H1 (cell line): ENCODE results near the gene ENTPD2. TPM values are rescaled to one million over a fixed set of nuclear protein-coding genes. Genes with fewer than 3 reads are reported as not detected.

ENCODE experiments used
- EZH2 ChIP-seq: fragments of 200-600 bp; sonication (generic); IDR thresholded peaks from 2 replicates; pipeline ENCODE4 v1.7.1; 2012; ENCODE audit warnings: low read depth, mild to moderate bottlenecking, moderate library complexity, low read length, inconsistent platforms; ENCODE audit not compliant: severe bottlenecking
- FOSL1 ChIP-seq: IDR thresholded peaks from 2 replicates; pipeline ENCODE4 v1.6.1; 2011; ENCODE audit warnings: mild to moderate bottlenecking, low read depth, low read length, moderate library complexity; ENCODE audit not compliant: insufficient read depth
- JUN ChIP-seq: IDR thresholded peaks from 2 replicates; pipeline ENCODE4 v1.6.1; 2011; ENCODE audit warnings: low read depth, mild to moderate bottlenecking, improper control_type of control experiment, low read length
- JUND ChIP-seq: IDR thresholded peaks from 2 replicates; pipeline ENCODE4 v1.6.1; 2011; ENCODE audit warnings: mild to moderate bottlenecking, improper control_type of control experiment, low read length
- KDM4A ChIP-seq: IDR thresholded peaks from one replicate; pipeline ENCODE4 v1.7.1; 2012; ENCODE audit warnings: low read depth, mild to moderate bottlenecking, moderate library complexity, low read length, inconsistent platforms; ENCODE audit not compliant: severe bottlenecking
- MAFK ChIP-seq: IDR thresholded peaks from 2 replicates; pipeline ENCODE4 v1.6.1; 2012; ENCODE audit warnings: low read depth, mild to moderate bottlenecking, improper control_type of control experiment, low read length
- MAX ChIP-seq: IDR thresholded peaks from 2 replicates; pipeline ENCODE4 v1.6.1; 2012; ENCODE audit warnings: inconsistent platforms
- PHF8 ChIP-seq: fragments of 200-600 bp; sonication (generic); conservative IDR thresholded peaks from 2 replicates; pipeline ENCODE4 v1.7.1; 2012; ENCODE audit warnings: low read depth, mild to moderate bottlenecking, inconsistent platforms, low read length, moderate library complexity
- RBBP5 ChIP-seq: IDR thresholded peaks from 2 replicates; pipeline ENCODE4 v1.7.1; 2012; ENCODE audit warnings: low read depth, mild to moderate bottlenecking, inconsistent platforms, low read length, moderate library complexity, borderline replicate concordance
- RFX5 ChIP-seq: IDR thresholded peaks from 2 replicates; pipeline ENCODE4 v1.6.1; 2011; ENCODE audit warnings: low read depth, low read length, improper control_type of control experiment, borderline replicate concordance
- RXRA ChIP-seq: IDR thresholded peaks from 2 replicates; pipeline ENCODE4 v1.6.1; 2011; ENCODE audit warnings: low read depth, mild to moderate bottlenecking, low read length, moderate library complexity; ENCODE audit not compliant: insufficient read depth
- SIRT6 ChIP-seq: IDR thresholded peaks from one replicate; pipeline ENCODE4 v1.7.1; 2012; ENCODE audit warnings: low read length, inconsistent platforms
- SIX5 ChIP-seq: IDR thresholded peaks from 2 replicates; pipeline ENCODE4 v1.6.1; 2011; ENCODE audit warnings: mild to moderate bottlenecking, low read depth, low read length
- SRF ChIP-seq: IDR thresholded peaks from 2 replicates; pipeline ENCODE4 v1.6.1; 2011; ENCODE audit warnings: mild to moderate bottlenecking, low read depth, low read length, moderate library complexity
- SUZ12 ChIP-seq: fragments of 200-600 bp; sonication (generic); IDR thresholded peaks from 2 replicates; pipeline ENCODE4 v1.6.1; 2012; ENCODE audit warnings: mild to moderate bottlenecking, inconsistent platforms, low read length, moderate library complexity, mixed read lengths
- TAF1 ChIP-seq: IDR thresholded peaks from 2 replicates; pipeline ENCODE4 v1.6.1; 2011; ENCODE audit warnings: mild to moderate bottlenecking, low read depth, low read length
- USF2 ChIP-seq: IDR thresholded peaks from 2 replicates; pipeline ENCODE4 v1.6.1; 2011; ENCODE audit warnings: low read length, improper control_type of control experiment
- polyA plus RNA-seq, 7 experiments: library from polyadenylated mRNA; depleted of rRNA in 3 of 7; stranded (reverse) in 5 of 7; unstranded in 2 of 7; fragments of >200 nt in 5 of 7; fragments of 200-250 nt in 2 of 7; gene quantifications; 1 replicate in 5 of 7; 2 replicates in 1 of 7; 4 replicates in 1 of 7; pipeline versions ENCODE4 v1.2.1 to v1.2.3, GENCODE V29; 2011 to 2013; ENCODE audit warnings: missing spikeins in 2 of 7, mixed read lengths in 2 of 7
- total RNA-seq: library from RNA; stranded (reverse); fragmentation: NEBNext Ultra II Directional; extraction: Animal tissue kit (Norgen Biotek cat#: 25700); gene quantifications from 2 replicates; pipeline ENCODE4 v1.2.1, GENCODE V29; 2021
- TF ChIP-seq, protein P1 (sequence below): IDR thresholded peaks from 2 replicates; pipeline ENCODE4 v1.6.1; 2012; ENCODE audit warnings: inconsistent platforms

Gene ENTPD2
- total and polyA plus RNA-seq, 2 of the 8 experiments (the other 6 are each of a cell fraction or from before 2014, with no cell fraction given) = 0.65 to 3.8 TPM

- TF ChIP-seq JUND = no peak
- TF ChIP-seq FOSL1 = no peak
- TF ChIP-seq MAX = peak; percentile 12; the same call in 1 of the 2 replicates
- no peak for TF ChIP-seq SIRT6
- TF ChIP-seq SIX5 = no peak
- TF ChIP-seq RXRA = no peak
- no peak for TF ChIP-seq MAFK
- TF ChIP-seq USF2 = no peak
- TF ChIP-seq KDM4A = no peak
- TF ChIP-seq TAF1 = no peak
- no peak for TF ChIP-seq RFX5
- no peak for TF ChIP-seq SUZ12
- no peak for TF ChIP-seq RBBP5
- TF ChIP-seq PHF8 = no peak
- TF ChIP-seq, protein P1, sequence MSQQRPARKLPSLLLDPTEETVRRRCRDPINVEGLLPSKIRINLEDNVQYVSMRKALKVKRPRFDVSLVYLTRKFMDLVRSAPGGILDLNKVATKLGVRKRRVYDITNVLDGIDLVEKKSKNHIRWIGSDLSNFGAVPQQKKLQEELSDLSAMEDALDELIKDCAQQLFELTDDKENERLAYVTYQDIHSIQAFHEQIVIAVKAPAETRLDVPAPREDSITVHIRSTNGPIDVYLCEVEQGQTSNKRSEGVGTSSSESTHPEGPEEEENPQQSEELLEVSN = no peak
- no peak for TF ChIP-seq JUN
- TF ChIP-seq SRF = no peak
- no peak for TF ChIP-seq EZH2
Measured at GRCh38 chr9:137034709-137035506, 19.0 kb downstream of the ENTPD2 start (continued).
